Measurements from ENCODE around the gene SMIM23. TPM values are rescaled to one million over a fixed set of nuclear protein-coding genes. Genes with fewer than 3 reads are reported as not detected.

Gene SMIM23
- polyA plus RNA-seq, 1 of the 3 experiments (the other 2 are of a cell fraction), result not detected

DNA sequence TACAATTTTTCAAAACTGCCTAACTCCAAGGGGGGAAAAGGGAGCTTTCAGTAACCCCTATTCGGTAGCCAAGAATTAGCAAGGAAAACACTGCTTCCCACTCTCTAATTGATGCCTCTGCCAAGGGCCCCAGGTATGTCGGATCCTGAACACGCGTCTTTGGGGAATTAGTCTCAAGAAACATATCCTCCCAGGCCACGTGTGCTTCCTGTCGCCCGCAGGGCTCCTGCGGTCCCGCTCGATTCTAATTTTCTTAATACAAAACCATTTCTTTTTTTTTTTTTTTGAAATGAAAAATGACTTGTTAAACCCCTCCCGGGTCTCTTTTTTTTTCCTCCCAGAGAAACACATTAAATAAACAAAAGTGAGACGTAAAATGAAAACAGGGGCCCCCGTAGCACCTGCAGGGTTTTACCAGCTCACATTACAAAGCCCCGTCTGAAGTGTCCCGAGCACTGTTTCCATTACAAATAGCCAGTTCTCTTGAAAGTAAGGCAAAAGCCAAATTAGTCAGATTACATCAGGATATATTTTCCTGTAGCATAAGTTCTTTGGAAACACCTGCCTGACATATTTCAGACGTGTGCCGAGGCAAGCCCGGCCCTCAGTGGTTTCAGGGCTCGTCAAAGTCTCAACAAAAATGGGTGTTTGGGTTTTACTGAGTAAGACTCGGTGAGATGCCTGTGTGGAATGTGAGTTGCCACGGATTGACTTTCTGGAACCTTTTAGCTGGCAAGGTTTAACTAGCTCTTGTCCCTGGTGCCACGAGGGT, 21.5 kb downstream of the SMIM23 start (continued):
- TF ChIP-seq, protein P1, sequence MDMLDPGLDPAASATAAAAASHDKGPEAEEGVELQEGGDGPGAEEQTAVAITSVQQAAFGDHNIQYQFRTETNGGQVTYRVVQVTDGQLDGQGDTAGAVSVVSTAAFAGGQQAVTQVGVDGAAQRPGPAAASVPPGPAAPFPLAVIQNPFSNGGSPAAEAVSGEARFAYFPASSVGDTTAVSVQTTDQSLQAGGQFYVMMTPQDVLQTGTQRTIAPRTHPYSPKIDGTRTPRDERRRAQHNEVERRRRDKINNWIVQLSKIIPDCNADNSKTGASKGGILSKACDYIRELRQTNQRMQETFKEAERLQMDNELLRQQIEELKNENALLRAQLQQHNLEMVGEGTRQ (IDR thresholded peaks at IDR 0.05; ENCODE audit: borderline replicate concordance, low read depth, low read length), result no peak
- TF ChIP-seq, protein P2, sequence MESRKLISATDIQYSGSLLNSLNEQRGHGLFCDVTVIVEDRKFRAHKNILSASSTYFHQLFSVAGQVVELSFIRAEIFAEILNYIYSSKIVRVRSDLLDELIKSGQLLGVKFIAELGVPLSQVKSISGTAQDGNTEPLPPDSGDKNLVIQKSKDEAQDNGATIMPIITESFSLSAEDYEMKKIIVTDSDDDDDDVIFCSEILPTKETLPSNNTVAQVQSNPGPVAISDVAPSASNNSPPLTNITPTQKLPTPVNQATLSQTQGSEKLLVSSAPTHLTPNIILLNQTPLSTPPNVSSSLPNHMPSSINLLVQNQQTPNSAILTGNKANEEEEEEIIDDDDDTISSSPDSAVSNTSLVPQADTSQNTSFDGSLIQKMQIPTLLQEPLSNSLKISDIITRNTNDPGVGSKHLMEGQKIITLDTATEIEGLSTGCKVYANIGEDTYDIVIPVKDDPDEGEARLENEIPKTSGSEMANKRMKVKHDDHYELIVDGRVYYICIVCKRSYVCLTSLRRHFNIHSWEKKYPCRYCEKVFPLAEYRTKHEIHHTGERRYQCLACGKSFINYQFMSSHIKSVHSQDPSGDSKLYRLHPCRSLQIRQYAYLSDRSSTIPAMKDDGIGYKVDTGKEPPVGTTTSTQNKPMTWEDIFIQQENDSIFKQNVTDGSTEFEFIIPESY (IDR thresholded peaks at IDR 0.05; ENCODE audit: borderline replicate concordance, low read depth), result no peak
- TF ChIP-seq ELF1 (IDR thresholded peaks at IDR 0.05), result no peak
- TF ChIP-seq, protein P3, sequence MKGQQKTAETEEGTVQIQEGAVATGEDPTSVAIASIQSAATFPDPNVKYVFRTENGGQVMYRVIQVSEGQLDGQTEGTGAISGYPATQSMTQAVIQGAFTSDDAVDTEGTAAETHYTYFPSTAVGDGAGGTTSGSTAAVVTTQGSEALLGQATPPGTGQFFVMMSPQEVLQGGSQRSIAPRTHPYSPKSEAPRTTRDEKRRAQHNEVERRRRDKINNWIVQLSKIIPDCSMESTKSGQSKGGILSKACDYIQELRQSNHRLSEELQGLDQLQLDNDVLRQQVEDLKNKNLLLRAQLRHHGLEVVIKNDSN (IDR thresholded peaks at IDR 0.05; ENCODE audit: borderline replicate concordance, low read depth), result no peak

GRCh38 chr5:171808453-171808852, 22.8 kb downstream of the SMIM23 start:
- Histone ChIP-seq H3K9me3 (no peaks in the 10 kb centered on the region), H4K20me1 (ENCODE audit: insufficient read depth) (no peaks in the 10 kb centered on the region), H3K4me1 (ENCODE audit: control insufficient read depth in 1 of 2, insufficient read depth in 2 of 2, low read depth in 1 of 2, low read length in 1 of 2) (no peaks in the 10 kb centered on the region), H3K36me3 (replicated peaks in 1 of 2; ENCODE audit: control insufficient read depth in 1 of 2, insufficient read depth in 2 of 2, low read length in 1 of 2) (no peaks in the 10 kb centered on the region), H3K9ac (no peak overlapping the region), H3K27ac (ENCODE audit: low read depth in 2 of 2, low read length in 1 of 2) (no peak overlapping the region), H3K4me3 (ENCODE audit: low read depth in 2 of 2, low read length in 1 of 2) (no peak overlapping the region), H3K27me3 (ENCODE audit: insufficient read depth) (peaks cover 25% of the 10 kb centered on the region), H2AFZ (ENCODE audit: low read depth) (no peak overlapping the region), H3K4me2 (no peak overlapping the region), H3K79me2 (ENCODE audit: insufficient read depth) (no peaks in the 10 kb centered on the region), H3F3A (replicated peaks; ENCODE audit: insufficient read depth) (no peaks in the 10 kb centered on the region), H3K9me2 (no peaks in the 10 kb centered on the region)
- 25% methylated on average over 4 of the region's 4 CpGs for WGBS (ENCODE audit: low lambda C conversion rate)
- no peak for DNase-seq
- CTCF ChIA-PET, result interaction anchor here (1.2 kb wide), 1 partner anchor 390 kb away, joined by 3 read pairs; no protein-coding TSS in a partner anchor
- TF ChIP-seq, protein P3 (IDR thresholded peaks at IDR 0.05; ENCODE audit: borderline replicate concordance, low read depth), result no peak
- TF ChIP-seq POLR2AphosphoS5 (IDR thresholded peaks at IDR 0.05; ENCODE audit: low read depth, low read length) (no peak), GABPA (IDR thresholded peaks at IDR 0.05; ENCODE audit: low read depth) (no peak), RXRA (IDR thresholded peaks at IDR 0.05; ENCODE audit: borderline replicate concordance, low read depth) (no peak), FOXJ3 (CRISPR knock-in tag; IDR thresholded peaks at IDR 0.05) (no peak), GATA2 (CRISPR knock-in tag; IDR thresholded peaks at IDR 0.05) (no peak), YY1 (IDR thresholded peaks at IDR 0.05; ENCODE audit: low read depth) (no peak), RAD21 (IDR thresholded peaks at IDR 0.05; ENCODE audit: low read length) (no peak), FOXM1 (IDR thresholded peaks at IDR 0.05; ENCODE audit: low read depth) (no peak), NRF1 (IDR thresholded peaks at IDR 0.05; ENCODE audit: low read depth, low read length) (no peak), ELF1 (IDR thresholded peaks at IDR 0.05) (no peak), SMC3 (IDR thresholded peaks at IDR 0.05; ENCODE audit: low read depth, low read length) (no peak)
- TF ChIP-seq, protein P4, sequence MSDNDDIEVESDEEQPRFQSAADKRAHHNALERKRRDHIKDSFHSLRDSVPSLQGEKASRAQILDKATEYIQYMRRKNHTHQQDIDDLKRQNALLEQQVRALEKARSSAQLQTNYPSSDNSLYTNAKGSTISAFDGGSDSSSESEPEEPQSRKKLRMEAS (IDR thresholded peaks at IDR 0.05; ENCODE audit: low read depth), result no peak
- TF ChIP-seq, protein P2 (IDR thresholded peaks at IDR 0.05; ENCODE audit: borderline replicate concordance, low read depth), result no peak
- TF ChIP-seq, protein P1 (IDR thresholded peaks at IDR 0.05; ENCODE audit: borderline replicate concordance, low read depth, low read length), result no peak
- POLR2A ChIA-PET, result no interaction called here
